Activated B cell treated with CpG ODN at 0.5 μM for 24 hours (primary cell): ENCODE results near the gene TMEM9. TPM values are rescaled to one million over a fixed set of nuclear protein-coding genes. Genes with fewer than 3 reads are reported as not detected.

ENCODE experiments used
- ATAC-seq: fragments of 200-7000 bp; cut with Tn5 transposase; one replicate; pipeline ENCODE4 v1.10.0; 2021; ENCODE audit warnings: low read depth, mild to moderate bottlenecking, moderate library complexity
- CTCF ChIA-PET: fragments of 350-600 bp; sonication (Branson Sonifier 250); formaldehyde crosslinking; loops from one replicate; lab custom pipeline; 2021; ENCODE audit warnings: antibody characterized with exemption; lab: Charles Lee
- POLR2A ChIA-PET: fragments of 350-600 bp; sonication (Branson Sonifier 250); formaldehyde crosslinking; loops from one replicate; lab custom pipeline; 2021; ENCODE audit warnings: antibody characterized with exemption; lab: Charles Lee
- DNase-seq: peaks from one replicate; pipeline ENCODE4 v3.0.0; 2022
- H3K27ac Mint-ChIP-seq: one replicate; pipeline ENCODE4 v1.8.0; 2020; ENCODE audit warnings: mixed read lengths
- H3K27me3 Mint-ChIP-seq: one replicate; pipeline ENCODE4 v1.8.0; 2021; ENCODE audit warnings: mixed read lengths
- H3K36me3 Mint-ChIP-seq: one replicate; pipeline ENCODE4 v1.8.0; 2021; ENCODE audit warnings: low read depth, mixed read lengths
- H3K4me1 Mint-ChIP-seq: one replicate; pipeline ENCODE4 v1.8.0; 2021; ENCODE audit warnings: mixed read lengths
- H3K4me3 Mint-ChIP-seq: one replicate; pipeline ENCODE4 v1.8.0; 2020; ENCODE audit warnings: mild to moderate bottlenecking, mixed read lengths
- H3K9me3 Mint-ChIP-seq: one replicate; pipeline ENCODE4 v1.8.0; 2020; ENCODE audit warnings: mixed read lengths
- intact Hi-C: fragments of 100-400 bp; cut with micrococcal nuclease; formaldehyde crosslinking; loops from one replicate; pipeline ENCODE4 v1.15.1; 2024
- total RNA-seq: library from RNA; stranded (reverse); gene quantifications from 2 replicates; pipeline ENCODE4 v1.2.3, GENCODE V29; 2022
- TF ChIP-seq, protein P1 (sequence below): fragments of 200-600 bp; IDR thresholded peaks from one replicate; pipeline ENCODE4 v1.8.0; 2022; ENCODE audit warnings: antibody characterized with exemption, mild to moderate bottlenecking

Gene TMEM9
- 19.0 and 21.7 TPM in 2 replicates for total RNA-seq

DNA sequence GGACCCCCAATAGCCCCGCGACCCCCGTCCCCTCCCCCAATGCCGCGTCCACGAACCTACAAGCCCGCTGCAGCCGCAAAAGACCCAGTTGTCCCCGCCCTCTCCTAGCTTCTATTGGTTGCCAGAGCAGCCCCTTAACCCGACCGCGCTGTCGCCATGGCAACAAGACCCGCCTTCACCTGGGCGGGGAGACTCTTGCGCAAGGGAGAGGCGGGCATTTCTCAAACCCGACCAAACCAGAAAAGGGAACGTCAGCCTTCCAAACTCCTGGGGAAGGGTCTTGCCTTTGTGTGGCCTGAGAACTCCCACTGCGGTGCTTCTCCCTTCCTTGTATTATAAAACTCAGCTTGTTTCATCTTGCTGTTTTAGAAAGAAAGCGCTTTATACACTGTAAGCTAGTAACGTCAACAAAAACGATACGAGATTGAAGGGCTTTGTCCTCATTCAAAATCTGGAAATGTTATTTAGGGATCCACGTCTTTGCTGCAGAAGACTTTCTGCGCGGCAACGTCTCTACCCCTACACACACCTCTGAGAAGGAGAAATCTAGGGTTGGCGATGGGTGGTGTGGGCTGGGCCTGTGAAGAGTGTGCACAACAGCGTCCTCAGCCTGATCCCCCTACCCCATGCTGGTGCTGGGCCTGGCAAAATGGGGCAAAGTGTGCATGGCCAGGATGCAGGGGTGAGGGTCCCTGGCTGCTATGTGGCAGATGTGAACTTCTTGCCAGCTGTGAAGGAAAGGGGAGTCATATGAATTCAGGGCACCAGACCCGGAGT lies at the start of gene TMEM9:
TMEM9 (minus strand) TSS at position 86 of the 777 bp plus-strand sequence. CDS start 551 bp downstream, outside the sequence.
- peak; percentile 98 for ATAC-seq
- Mint-ChIP-seq H3K4me3 (peak within 1 kb of the TSS; percentile 92), H3K27me3 (peaks cover 5% of the 10 kb centered on the region), H3K36me3 (peaks cover 13% of the 10 kb centered on the region), H3K9me3 (no peaks in the 10 kb centered on the region), H3K27ac (peak within 1 kb of the TSS; percentile 89), H3K4me1 (peaks cover 16% of the 10 kb centered on the region)
- TF ChIP-seq, protein P1, sequence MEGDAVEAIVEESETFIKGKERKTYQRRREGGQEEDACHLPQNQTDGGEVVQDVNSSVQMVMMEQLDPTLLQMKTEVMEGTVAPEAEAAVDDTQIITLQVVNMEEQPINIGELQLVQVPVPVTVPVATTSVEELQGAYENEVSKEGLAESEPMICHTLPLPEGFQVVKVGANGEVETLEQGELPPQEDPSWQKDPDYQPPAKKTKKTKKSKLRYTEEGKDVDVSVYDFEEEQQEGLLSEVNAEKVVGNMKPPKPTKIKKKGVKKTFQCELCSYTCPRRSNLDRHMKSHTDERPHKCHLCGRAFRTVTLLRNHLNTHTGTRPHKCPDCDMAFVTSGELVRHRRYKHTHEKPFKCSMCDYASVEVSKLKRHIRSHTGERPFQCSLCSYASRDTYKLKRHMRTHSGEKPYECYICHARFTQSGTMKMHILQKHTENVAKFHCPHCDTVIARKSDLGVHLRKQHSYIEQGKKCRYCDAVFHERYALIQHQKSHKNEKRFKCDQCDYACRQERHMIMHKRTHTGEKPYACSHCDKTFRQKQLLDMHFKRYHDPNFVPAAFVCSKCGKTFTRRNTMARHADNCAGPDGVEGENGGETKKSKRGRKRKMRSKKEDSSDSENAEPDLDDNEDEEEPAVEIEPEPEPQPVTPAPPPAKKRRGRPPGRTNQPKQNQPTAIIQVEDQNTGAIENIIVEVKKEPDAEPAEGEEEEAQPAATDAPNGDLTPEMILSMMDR, result no peak
- ChIA-PET CTCF (interaction anchor here (1.1 to 1.6 kb wide), 5 partner anchors 15 to 182 kb away, joined by 3 to 4 read pairs (median 3); no protein-coding TSS in a partner anchor), POLR2A (interaction anchor here (0.5 to 1.9 kb wide), 11 partner anchors 13 to 963 kb away, joined by 3 to 15 read pairs (median 4); no protein-coding TSS in a partner anchor)
- DNase-seq, result peak; percentile 98
- intact Hi-C loops, result loop anchor here (1.0 kb wide), 2 partner anchors 16 to 135 kb away; no protein-coding TSS in a partner anchor

DNA sequence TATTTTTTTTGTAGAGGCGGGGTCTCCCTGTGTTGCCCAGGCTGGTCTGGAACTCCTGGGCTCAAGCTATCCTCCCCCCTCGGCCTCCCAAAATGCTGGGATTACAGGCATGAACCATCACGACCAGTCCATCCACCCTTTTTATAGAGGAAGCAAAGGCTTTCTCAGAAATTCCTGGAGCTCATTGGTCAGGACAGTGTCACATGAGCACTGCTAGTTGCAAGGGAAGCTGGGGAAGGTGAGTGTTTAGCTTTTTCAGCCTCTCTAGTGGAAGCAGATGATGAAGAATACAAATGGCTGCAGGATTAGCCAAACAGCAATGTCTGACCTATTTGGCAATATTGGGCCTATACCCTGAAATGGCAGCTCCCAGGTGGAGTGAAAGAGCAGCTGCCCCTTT lies 44.3 kb upstream of the TMEM9 start:
- Mint-ChIP-seq H3K4me1 (no peaks in the 10 kb centered on the region), H3K27me3 (peaks cover 2% of the 10 kb centered on the region), H3K27ac (no peak overlapping the region), H3K4me3 (no peak overlapping the region), H3K9me3 (no peaks in the 10 kb centered on the region), H3K36me3 (no peaks in the 10 kb centered on the region)
- ChIA-PET POLR2A (no interaction called here), CTCF (no interaction called here)
- no peak for DNase-seq
- ATAC-seq, result no peak
- intact Hi-C loops, result no loop called here
- TF ChIP-seq, protein P1, result no peak

DNA sequence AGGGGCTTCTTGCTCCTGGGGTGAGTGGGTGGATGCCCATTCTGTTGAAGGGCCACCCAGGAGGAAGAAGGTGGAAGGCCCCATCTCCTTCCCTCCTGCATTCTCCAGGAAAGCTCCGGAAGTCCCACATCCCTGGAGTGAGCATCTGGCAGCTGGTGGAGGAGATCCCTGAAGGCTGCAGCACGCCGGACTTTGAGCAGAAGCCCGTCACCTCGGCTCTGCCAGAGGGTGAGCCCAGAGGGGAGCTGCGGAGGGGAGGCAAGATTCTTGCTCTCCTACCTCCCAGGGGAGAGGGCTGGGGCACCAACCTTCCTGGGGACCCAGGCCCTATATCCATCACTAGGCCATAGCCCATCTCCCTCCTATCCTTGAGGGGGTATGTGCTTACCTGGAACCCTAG lies 39.8 kb upstream of the TMEM9 start:
- DNase-seq (no peak), ATAC-seq (no peak)
- H3K4me3 Mint-ChIP-seq, result no peak overlapping the region
- intact Hi-C loops, result no loop called here
- H3K27me3 Mint-ChIP-seq, result peaks cover 14% of the 10 kb centered on the region
- no peaks in the 10 kb centered on the region for H3K9me3 Mint-ChIP-seq
- TF ChIP-seq, protein P1, result no peak
- POLR2A ChIA-PET, result no interaction called here
- no peaks in the 10 kb centered on the region for H3K36me3 Mint-ChIP-seq
- CTCF ChIA-PET, result no interaction called here
- H3K4me1 Mint-ChIP-seq, result no peaks in the 10 kb centered on the region
- H3K27ac Mint-ChIP-seq, result no peak overlapping the region

DNA sequence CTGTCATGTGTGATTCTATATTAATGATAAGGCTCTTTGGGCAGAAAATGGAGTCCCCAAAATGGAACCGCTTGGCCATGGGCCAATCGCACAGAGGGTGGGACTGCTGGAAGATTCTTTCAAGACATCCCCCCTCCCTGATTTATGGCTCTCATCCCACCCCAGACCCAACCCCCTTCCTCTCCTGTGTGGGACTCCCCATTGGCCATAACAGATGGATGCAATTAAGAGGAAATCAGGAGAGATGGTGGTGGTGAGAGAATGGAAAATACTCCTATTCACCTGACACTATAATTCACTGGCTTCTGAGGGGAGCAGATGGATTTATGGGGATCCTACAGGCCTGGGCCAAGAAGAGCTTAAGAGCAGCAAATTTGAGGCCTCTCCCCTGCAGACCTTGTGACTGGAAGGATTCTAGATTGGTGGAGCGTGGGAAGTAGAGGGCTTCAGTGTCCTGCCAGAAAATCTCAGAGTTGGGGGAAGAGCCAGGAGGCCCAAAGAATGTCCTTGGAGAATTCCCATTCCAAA lies 38.1 kb upstream of the TMEM9 start:
- intact Hi-C loops, result no loop called here
- ChIA-PET CTCF (no interaction called here), POLR2A (no interaction called here)
- no peak for DNase-seq
- Mint-ChIP-seq H3K27me3 (peaks cover 14% of the 10 kb centered on the region), H3K4me3 (no peak overlapping the region), H3K36me3 (no peaks in the 10 kb centered on the region), H3K4me1 (no peaks in the 10 kb centered on the region), H3K27ac (no peak overlapping the region), H3K9me3 (no peaks in the 10 kb centered on the region)
- TF ChIP-seq, protein P1, result no peak
- ATAC-seq, result no peak

DNA sequence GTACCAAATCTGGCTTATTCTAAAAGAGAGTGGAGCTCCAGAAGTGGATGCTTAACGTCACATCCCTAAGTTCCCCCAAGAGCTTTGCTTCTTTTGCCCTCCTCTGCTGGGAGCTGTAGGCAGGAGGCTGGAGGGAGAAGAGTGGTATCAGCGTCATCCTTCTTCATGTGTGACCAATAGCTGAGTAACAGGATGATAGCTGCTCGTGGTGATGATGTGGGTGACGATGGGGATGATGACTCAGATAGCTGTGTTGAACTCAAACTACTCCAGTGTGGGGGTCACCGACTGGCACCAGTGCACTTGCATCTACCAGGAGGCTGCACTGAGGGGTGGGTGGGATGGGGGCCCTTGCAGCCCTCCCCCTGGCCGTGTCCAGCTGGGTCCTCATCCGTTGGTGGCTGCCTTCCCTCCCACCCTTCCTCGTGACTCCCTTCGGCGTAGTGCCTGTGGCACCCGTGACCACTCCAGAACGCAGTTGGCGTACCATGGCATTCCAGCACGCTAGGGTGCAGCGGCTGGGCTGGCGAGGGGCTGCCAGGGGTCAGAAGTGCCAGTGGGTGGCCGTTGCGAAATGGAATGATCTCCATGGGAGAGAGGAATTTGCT lies 37.5 kb upstream of the TMEM9 start:
- H3K27ac Mint-ChIP-seq, result no peak overlapping the region
- CTCF ChIA-PET, result no interaction called here
- H3K36me3 Mint-ChIP-seq, result no peaks in the 10 kb centered on the region
- intact Hi-C loops, result no loop called here
- peaks cover 14% of the 10 kb centered on the region for H3K27me3 Mint-ChIP-seq
- no peaks in the 10 kb centered on the region for H3K9me3 Mint-ChIP-seq
- POLR2A ChIA-PET, result interaction anchor here (0.8 kb wide), 1 partner anchor 37 kb away, joined by 4 read pairs; the partner anchor contains the start of gene TMEM9
- ATAC-seq, result no peak
- TF ChIP-seq, protein P1, result no peak
- H3K4me1 Mint-ChIP-seq, result no peaks in the 10 kb centered on the region
- H3K4me3 Mint-ChIP-seq, result no peak overlapping the region
- DNase-seq, result no peak
